ENCODE data around the gene SYCP3.

SYCP3 gene

GRCh38 chr12:101761781-101762180 is 22.5 kb upstream of the SYCP3 start:
- no peak overlapping the region for H3K4me3 ChIP-seq (ENCODE audit: low read depth, low read length)
- TF ChIP-seq, protein P1, sequence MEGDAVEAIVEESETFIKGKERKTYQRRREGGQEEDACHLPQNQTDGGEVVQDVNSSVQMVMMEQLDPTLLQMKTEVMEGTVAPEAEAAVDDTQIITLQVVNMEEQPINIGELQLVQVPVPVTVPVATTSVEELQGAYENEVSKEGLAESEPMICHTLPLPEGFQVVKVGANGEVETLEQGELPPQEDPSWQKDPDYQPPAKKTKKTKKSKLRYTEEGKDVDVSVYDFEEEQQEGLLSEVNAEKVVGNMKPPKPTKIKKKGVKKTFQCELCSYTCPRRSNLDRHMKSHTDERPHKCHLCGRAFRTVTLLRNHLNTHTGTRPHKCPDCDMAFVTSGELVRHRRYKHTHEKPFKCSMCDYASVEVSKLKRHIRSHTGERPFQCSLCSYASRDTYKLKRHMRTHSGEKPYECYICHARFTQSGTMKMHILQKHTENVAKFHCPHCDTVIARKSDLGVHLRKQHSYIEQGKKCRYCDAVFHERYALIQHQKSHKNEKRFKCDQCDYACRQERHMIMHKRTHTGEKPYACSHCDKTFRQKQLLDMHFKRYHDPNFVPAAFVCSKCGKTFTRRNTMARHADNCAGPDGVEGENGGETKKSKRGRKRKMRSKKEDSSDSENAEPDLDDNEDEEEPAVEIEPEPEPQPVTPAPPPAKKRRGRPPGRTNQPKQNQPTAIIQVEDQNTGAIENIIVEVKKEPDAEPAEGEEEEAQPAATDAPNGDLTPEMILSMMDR (IDR thresholded peaks at IDR 0.05; ENCODE audit: control insufficient read depth, extremely low read depth, insufficient read depth), result no peak
- DNase-seq (ENCODE audit: low read depth), result no peak

DNA sequence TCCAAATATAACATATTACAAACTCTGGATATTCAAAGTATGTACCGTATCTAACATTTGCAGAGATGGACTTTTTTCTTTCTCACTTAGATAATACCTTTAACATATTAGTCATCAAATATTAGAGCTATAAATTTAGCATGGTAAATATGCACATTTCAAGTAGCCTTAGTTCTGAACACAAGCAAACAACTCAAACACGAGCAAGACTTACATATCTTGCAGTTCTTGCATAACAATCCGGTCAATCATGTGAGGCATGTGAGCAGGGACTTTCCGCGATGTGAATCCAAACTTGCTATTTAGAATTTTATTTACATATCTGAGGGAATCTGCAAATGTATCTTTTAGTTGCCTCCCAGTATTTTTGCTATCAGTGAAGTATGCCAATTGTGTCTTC is 22.1 kb upstream of the SYCP3 start:
- no peak for DNase-seq (ENCODE audit: low read depth)
- H3K4me3 ChIP-seq (ENCODE audit: low read depth, low read length), result no peak overlapping the region
- TF ChIP-seq, protein P1 (IDR thresholded peaks at IDR 0.05; ENCODE audit: control insufficient read depth, extremely low read depth, insufficient read depth), result no peak

DNA sequence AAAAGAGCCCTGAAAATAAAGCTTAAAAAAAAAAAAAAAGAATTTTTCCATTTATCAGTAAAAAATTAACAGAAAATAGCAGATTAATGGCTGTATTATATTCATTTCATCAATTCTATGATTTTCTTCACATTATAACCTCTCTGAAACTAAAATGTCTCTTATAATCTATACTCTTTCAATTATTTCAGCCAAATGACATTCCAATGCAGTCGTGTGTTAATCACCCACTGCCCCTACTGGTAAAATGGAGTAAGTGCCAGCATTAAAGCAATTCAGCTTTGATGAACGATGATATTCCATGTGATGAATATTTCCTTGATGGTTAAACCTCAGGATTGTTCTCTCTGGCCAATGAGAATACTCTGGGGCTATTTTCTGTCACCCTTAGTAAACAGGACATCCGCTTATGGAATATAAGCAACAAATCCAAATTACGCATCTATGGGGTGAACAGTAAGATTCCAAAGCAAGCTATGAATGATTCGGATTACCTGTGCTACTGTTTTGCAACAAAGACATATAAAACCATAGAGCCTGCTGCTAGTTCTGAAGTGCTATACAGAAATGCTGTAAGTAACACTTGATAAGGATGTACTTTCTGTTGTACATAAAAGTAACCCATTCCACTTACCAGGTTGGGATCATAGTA is 20.3 kb upstream of the SYCP3 start:
- DNase-seq (ENCODE audit: low read depth), result no peak
- TF ChIP-seq, protein P1 (IDR thresholded peaks at IDR 0.05; ENCODE audit: control insufficient read depth, extremely low read depth, insufficient read depth), result peak; percentile 60
- H3K4me3 ChIP-seq (ENCODE audit: low read depth, low read length), result no peak overlapping the region

- DNase-seq (ENCODE audit: low read depth), result no peak
- H3K4me3 ChIP-seq (ENCODE audit: low read depth, low read length), result no peak overlapping the region
- TF ChIP-seq, protein P1 (IDR thresholded peaks at IDR 0.05; ENCODE audit: control insufficient read depth, extremely low read depth, insufficient read depth), result no peak
These were observed 10.9 kb upstream of the SYCP3 start for GRCh38 chr12:101750152-101750551.

- DNase-seq (ENCODE audit: low read depth), result no peak
- TF ChIP-seq, protein P1 (IDR thresholded peaks at IDR 0.05; ENCODE audit: control insufficient read depth, extremely low read depth, insufficient read depth), result no peak
- no peak overlapping the region for H3K4me3 ChIP-seq (ENCODE audit: low read depth, low read length)
These were observed 10.4 kb upstream of the SYCP3 start for GRCh38 chr12:101749657-101750056.

DNA sequence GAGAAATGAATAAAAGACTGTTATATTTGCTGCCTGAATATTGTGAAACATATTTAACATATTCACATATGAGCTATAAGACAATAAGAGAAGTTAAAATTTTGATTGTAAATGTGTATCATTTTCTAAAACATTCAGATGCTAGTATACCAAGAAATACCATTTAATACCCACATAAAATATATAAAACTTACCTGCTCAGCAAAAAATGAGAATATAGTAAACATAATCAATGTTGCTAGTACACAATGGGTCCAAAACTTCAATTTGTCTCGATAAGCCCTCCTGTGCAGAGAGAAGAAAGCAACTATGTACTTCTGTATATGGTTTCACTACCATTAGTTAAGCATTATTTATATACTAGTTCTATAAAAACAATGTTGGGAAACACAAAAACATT is 9.6 kb upstream of the SYCP3 start:
- DNase-seq (ENCODE audit: low read depth), result no peak
- TF ChIP-seq, protein P1 (IDR thresholded peaks at IDR 0.05; ENCODE audit: control insufficient read depth, extremely low read depth, insufficient read depth), result no peak
- H3K4me3 ChIP-seq (ENCODE audit: low read depth, low read length), result no peak overlapping the region

DNA sequence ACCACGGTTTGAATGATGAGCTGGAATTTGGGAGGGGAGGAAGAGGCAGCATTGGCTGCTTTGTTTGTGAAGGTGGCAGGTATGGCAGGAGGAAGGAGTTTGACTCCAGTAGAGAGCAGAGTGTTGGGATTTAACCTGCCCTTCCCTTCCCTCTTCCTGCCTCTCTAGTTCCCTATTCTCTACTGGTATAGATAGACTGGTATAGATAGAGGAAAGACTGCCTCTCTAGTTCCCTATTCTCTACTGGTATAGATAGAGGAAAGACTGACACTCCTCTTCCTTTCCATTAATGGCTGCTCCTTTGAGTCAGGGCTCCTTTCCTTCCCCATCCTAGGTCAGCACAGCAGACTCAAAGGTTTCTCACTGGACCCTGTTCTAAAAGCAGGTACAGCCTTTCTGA is 8.4 kb upstream of the SYCP3 start:
- no peak for DNase-seq (ENCODE audit: low read depth)
- H3K4me3 ChIP-seq (ENCODE audit: low read depth, low read length), result no peak overlapping the region
- TF ChIP-seq, protein P1 (IDR thresholded peaks at IDR 0.05; ENCODE audit: control insufficient read depth, extremely low read depth, insufficient read depth), result no peak
